ENCODE measurements around the gene GALNT13.

DNA sequence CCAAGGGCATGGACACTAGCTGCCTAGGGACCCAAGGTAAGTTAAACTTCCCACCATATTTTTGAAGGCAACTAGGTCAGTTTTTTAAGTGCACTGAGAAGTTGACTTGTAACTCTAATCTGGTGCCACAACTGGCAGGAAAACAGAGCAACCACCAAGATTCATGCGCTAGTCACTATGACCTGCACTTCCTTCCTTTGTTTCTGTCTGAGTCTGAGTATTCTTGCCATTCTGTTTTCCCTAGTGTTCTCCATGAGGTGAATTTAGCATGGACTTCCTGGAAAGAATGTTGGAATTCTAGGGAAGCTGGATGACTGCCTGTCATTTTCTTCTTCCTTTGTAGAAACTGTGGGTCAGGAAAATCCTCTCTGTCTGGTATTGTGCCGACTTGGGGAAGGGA is 249.0 kb downstream of the GALNT13 start:
- TF ChIP-seq ZNF274 (IDR thresholded peaks at IDR 0.05; ENCODE audit: low read depth, low read length) (no peak), SUZ12 (IDR thresholded peaks at IDR 0.05; ENCODE audit: extremely low read depth, insufficient read depth, insufficient read length) (no peak)

Measured in NT2/D1 (cell line).